Prostate gland (tissue), 2 donors: ENCODE data around the gene INIP. TPM values are rescaled to one million over a fixed set of nuclear protein-coding genes. Genes with fewer than 3 reads are reported as not detected.
"Not testable (repeated sequence)": the region's sequence is repeated elsewhere in the genome, so short reads cannot be mapped to it uniquely, and the experiment has no call there.

Experiments used
- DNase-seq: peaks from one replicate; pipeline ENCODE4 v3.0.0-alpha.2; 2019; ENCODE audit warnings: low spot score
- H3K27ac ChIP-seq, 2 donors: fragments of 200-600 bp; sonication (generic); 2 replicates each; pipeline ENCODE4 v1.5.1; 2017 to 2019
- H3K27me3 ChIP-seq: fragments of 200-600 bp; sonication (generic); replicated peaks from 2 replicates; pipeline ENCODE4 v1.5.1; 2019; ENCODE audit not compliant: insufficient read depth
- H3K36me3 ChIP-seq, 2 donors: fragments of 200-600 bp; sonication (generic); 1 replicate in 1 of 2; 2 replicates in 1 of 2; pipeline versions ENCODE4 v1.5.1 to v1.8.1; 2017 to 2019
- H3K4me1 ChIP-seq: fragments of 200-600 bp; sonication (generic); replicated peaks from 2 replicates; pipeline ENCODE4 v1.5.1; 2019
- H3K4me3 ChIP-seq, 2 donors: fragments of 200-600 bp; sonication (generic); 2 replicates each; pipeline ENCODE4 v1.5.1; 2017 to 2019
- H3K9me3 ChIP-seq: fragments of 200-600 bp; sonication (generic); 2 replicates; pipeline ENCODE4 v1.5.1; 2017
- POLR2A ChIP-seq: fragments of 450-650 bp; IDR thresholded peaks from one replicate; pipeline ENCODE4 v1.6.1; 2016; ENCODE audit warnings: antibody characterized with exemption, mild to moderate bottlenecking
- POLR2AphosphoS5 ChIP-seq: sonication (generic); formaldehyde crosslinking; IDR thresholded peaks from one replicate; pipeline ENCODE4 v1.6.1; 2017; ENCODE audit warnings: antibody characterized with exemption
- WGBS: methylation state at CpG from one replicate; pipeline ENCODE4 v1.1.5; 2018; 5-methylcytosine and 5-hydroxymethylcytosine counted together
- intact Hi-C: fragments of 100-400 bp; cut with DNase I; formaldehyde crosslinking; loops from one replicate; pipeline ENCODE4 v1.14.2; 2022
- total RNA-seq, 2 donors: library from RNA; depleted of rRNA; stranded (reverse); fragments of >200 nt; gene quantifications; one replicate each; pipeline ENCODE4 v1.1.0, GENCODE V29; 2016
- TF ChIP-seq, protein P1 (sequence below), 4 experiments: fragments of 200-600 bp in 2 of 4; fragments of 450-650 bp in 2 of 4; sonication (generic) in 2 of 4; IDR thresholded peaks; 1 replicate in 3 of 4; 2 replicates in 1 of 4; pipeline ENCODE4 v1.5.1; 2016 to 2019; ENCODE audit warnings: antibody characterized with exemption in 4 of 4, mild to moderate bottlenecking in 2 of 4, moderate library complexity in 2 of 4

INIP gene
- total RNA-seq, 2 donors from 2014 or later = 21.0 to 36.6 TPM

DNA sequence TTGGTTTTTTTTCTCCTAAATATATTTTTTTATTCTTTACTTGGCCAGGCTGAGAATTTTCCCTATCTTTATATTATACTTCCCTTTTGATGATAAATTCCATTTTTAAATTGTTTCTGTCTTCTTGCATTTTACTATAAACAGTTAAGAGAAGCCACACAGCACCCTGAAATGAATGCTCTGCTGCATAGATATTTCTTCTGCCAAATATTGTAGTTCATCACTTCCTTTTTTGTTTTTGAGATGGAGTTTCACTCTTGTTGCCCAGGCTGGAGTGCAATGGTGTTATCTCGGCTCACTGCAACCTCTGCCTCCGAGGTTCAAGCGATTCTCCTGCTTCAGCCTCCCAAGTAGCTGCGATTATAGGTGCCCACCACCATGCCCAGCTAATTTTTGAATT is 8.5 kb upstream of the INIP start:
- Histone ChIP-seq H3K27ac (no peak overlapping the region), H3K4me1 (no peaks in the 10 kb centered on the region), H3K4me3 (no peak overlapping the region), H3K27me3 (no peaks in the 10 kb centered on the region), H3K9me3 (no peaks in the 10 kb centered on the region), H3K36me3 (no peaks in the 10 kb centered on the region)
- intact Hi-C loops = no loop called here
- no peak for DNase-seq
- TF ChIP-seq POLR2AphosphoS5 (no peak), POLR2A (no peak)
- TF ChIP-seq, protein P1, sequence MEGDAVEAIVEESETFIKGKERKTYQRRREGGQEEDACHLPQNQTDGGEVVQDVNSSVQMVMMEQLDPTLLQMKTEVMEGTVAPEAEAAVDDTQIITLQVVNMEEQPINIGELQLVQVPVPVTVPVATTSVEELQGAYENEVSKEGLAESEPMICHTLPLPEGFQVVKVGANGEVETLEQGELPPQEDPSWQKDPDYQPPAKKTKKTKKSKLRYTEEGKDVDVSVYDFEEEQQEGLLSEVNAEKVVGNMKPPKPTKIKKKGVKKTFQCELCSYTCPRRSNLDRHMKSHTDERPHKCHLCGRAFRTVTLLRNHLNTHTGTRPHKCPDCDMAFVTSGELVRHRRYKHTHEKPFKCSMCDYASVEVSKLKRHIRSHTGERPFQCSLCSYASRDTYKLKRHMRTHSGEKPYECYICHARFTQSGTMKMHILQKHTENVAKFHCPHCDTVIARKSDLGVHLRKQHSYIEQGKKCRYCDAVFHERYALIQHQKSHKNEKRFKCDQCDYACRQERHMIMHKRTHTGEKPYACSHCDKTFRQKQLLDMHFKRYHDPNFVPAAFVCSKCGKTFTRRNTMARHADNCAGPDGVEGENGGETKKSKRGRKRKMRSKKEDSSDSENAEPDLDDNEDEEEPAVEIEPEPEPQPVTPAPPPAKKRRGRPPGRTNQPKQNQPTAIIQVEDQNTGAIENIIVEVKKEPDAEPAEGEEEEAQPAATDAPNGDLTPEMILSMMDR (IDR thresholded peaks at IDR 0.05) = no peak
- 93% methylated on average over 4 of the region's 4 CpGs for WGBS

DNA sequence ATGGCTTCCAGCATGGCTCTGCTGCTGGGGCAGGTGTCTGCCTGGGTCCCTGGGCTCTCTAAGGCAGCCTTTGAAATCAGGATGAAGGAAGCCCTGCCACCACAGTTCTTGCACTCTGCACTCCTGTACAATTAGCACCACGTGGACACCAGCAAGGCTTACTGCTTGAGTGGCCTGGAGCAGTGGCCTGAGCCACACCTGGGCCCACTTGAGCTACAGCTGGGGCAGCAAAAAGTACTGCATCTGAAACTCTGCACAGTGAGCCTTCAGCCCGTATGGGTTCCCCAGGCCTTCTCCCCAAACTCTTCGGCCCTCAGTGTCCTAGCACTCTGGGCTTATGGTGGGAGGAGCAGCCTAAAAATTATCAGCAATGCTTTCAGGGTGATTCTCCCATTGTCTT is 8.0 kb upstream of the INIP start:
- Histone ChIP-seq H3K4me3 (no peak overlapping the region), H3K27me3 (no peaks in the 10 kb centered on the region), H3K36me3 (no peaks in the 10 kb centered on the region), H3K4me1 (no peaks in the 10 kb centered on the region), H3K9me3 (no peaks in the 10 kb centered on the region), H3K27ac (no peak overlapping the region)
- TF ChIP-seq, protein P1 (IDR thresholded peaks at IDR 0.05) = no peak
- TF ChIP-seq POLR2A (no peak), POLR2AphosphoS5 (no peak)
- intact Hi-C loops = no loop called here
- 89% methylated on average over 3 of the region's 3 CpGs for WGBS
- no peak for DNase-seq

DNA sequence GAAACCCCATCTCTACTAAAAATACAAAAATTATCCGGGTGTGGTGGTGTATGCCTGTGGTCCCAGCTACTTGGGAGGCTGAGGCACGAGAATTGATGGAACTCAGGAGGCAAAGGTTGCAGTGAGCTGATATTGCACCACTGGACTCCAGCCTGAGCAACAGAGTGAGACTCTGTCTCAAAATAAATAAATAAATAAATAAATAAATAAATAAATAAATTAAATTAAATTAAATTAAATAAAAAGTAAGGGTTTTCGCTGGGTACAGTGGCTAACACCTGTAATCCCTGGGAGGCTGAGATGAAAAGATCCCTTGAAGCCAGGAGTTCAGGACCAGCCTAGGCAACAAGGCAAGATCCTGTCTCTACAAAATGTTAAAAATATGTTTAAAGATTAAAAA is 4.8 kb upstream of the INIP start:
- H3K27ac ChIP-seq, H3K4me3 ChIP-seq, H3K36me3 ChIP-seq, H3K9me3 ChIP-seq, H3K27me3 ChIP-seq, H3K4me1 ChIP-seq, DNase-seq, intact Hi-C loops: not testable (repeated sequence)
- 98% methylated on average over 3 of the region's 3 CpGs for WGBS

DNA sequence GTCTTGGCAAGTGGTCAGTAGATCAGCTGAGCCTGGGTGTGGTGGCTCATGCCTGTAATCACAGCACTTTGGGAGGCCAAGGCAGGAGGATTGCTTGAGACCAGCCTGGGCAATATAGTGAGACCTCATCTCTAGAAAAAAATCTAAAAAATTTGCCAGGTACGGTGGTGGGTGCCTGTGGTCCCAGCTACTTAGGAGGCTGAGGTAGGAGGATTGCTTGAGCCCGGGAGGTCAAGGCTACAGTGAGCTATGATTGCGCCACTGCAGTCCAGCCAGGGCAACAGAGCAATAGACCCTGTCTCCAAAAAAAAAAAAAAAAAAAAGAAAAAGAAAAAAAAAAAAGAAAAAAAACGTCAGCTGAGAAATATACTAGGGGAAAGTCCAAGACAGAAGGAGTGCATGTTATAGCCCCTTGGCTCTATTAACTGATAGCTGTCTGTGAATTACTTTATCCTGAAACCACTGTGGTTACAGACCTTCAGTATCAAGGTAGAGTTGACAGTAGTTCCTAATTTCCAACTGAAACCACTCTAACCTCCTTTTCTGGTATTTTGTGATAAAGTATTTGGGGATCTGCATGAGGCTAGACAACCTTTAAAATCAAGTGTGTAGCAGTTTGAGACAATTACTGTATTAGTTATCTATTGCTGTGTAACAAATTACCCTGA is 2.3 kb upstream of the INIP start:
- intact Hi-C loops = no loop called here
- TF ChIP-seq, protein P1 (IDR thresholded peaks at IDR 0.05) = no peak
- no peak for TF ChIP-seq POLR2AphosphoS5
- no peak for TF ChIP-seq POLR2A

DNA sequence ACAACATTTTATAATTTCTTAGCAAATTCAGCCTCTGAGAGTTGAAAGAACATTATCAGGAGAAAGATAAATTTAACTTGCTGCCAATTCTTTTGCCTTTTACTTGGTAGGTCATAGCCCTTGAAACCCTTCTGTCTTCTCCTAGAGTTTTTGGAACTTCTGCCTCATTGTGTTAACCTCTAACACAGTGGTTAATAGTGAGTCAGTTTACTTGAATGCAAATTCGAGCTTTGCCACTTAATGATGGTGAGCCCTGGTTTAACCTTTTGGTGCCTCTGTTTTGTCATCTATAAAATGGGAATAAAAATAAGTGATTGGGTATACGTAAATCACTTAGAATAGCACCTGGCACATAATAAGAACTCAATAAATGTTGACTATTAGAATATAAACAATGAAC is 1.8 kb upstream of the INIP start:
- Histone ChIP-seq H3K9me3 (no peaks in the 10 kb centered on the region), H3K27ac (no peak overlapping the region), H3K27me3 (no peaks in the 10 kb centered on the region), H3K36me3 (no peaks in the 10 kb centered on the region), H3K4me3 (no peak overlapping the region), H3K4me1 (no peaks in the 10 kb centered on the region)
- TF ChIP-seq, protein P1 (IDR thresholded peaks at IDR 0.05) = no peak
- TF ChIP-seq POLR2AphosphoS5 (no peak), POLR2A (no peak)
- no peak for DNase-seq
- 63% methylated on average over 2 of the region's 2 CpGs for WGBS
- intact Hi-C loops = loop anchor here (5.0 to 10.0 kb wide), 5 partner anchors 33 to 385 kb away; partner anchors contain the start of genes HSDL2, KIAA1958, PTBP3 and SNX30

More for the DNA sequence above, 2.3 kb upstream of the INIP start:
- H3K9me3 ChIP-seq = no peaks in the 10 kb centered on the region
- no peaks in the 10 kb centered on the region for H3K36me3 ChIP-seq
- H3K27ac ChIP-seq = no peak overlapping the region
- WGBS = 86% methylated on average over 4 of the region's 4 CpGs
- H3K4me1 ChIP-seq = no peaks in the 10 kb centered on the region
- H3K27me3 ChIP-seq = no peaks in the 10 kb centered on the region
- no peak for DNase-seq
- H3K4me3 ChIP-seq = no peak overlapping the region
